K562 (cell line): ENCODE data around the gene SPEG. TPM values are rescaled to one million over a fixed set of nuclear protein-coding genes. Genes with fewer than 3 reads are reported as not detected.

ENCODE experiments used
- ATAC-seq: fragments of 200-7000 bp; cut with Tn5 transposase; 3 replicates; pipeline ENCODE4 v1.9.1; 2020; ENCODE audit warnings: moderate library complexity
- BruUV-seq: library from RNA; stranded (reverse); fragments of 400-500 nt; replicated peaks from 2 replicates; lab custom pipeline; 2021; lab: Mats Ljungman, UMichigan
- CTCF ChIA-PET: fragments of 300-600 bp; formaldehyde crosslinking; extraction: SDS; loops from one replicate; lab custom pipeline; 2021; ENCODE audit warnings: low intra/inter-chr PET ratio; lab: Yijun Ruan, JAX
- POLR2A ChIA-PET: fragments of 300-600, 350-650 bp; sonication (Branson Sonifier 250); formaldehyde crosslinking; extraction: SDS; loops from one replicate; lab custom pipeline; 2021; ENCODE audit warnings: antibody characterized with exemption, inconsistent platforms; lab: Yijun Ruan, JAX
- DNase-seq, 4 experiments: peaks; one replicate each; pipeline versions ENCODE4 v3.0.0 to v3.0.0-alpha.2; 2011 to 2018; ENCODE audit warnings: low spot score in 3 of 4, mixed read lengths in 3 of 4; ENCODE audit errors: extremely low read depth in 1 of 4
- FAIRE-seq: peaks from 2 replicates; lab custom pipeline; 2011; peaks lifted over from hg19 to GRCh38; lab: Jason Lieb, UNC
- H2AFZ ChIP-seq: 2 replicates; pipeline ENCODE4 v1.6.0; 2011; ENCODE audit warnings: low read depth, low read length, control low read depth, inconsistent platforms
- H3K27ac ChIP-seq: fragments of 200-600 bp; 3 replicates; pipeline ENCODE4 v1.8.0; 2011; ENCODE audit warnings: low read depth, mild to moderate bottlenecking, control low read depth, inconsistent platforms, low read length, moderate library complexity, mixed read lengths; ENCODE audit errors: extremely low read depth
- H3K27me3 ChIP-seq, 2 experiments: fragments of 300-600 bp in 1 of 2; 2 replicates in 1 of 2; 3 replicates in 1 of 2; pipeline versions ENCODE4 v1.6.0 to v1.8.0; 2011; ENCODE audit warnings: inconsistent platforms in 2 of 2, low read length in 2 of 2, mild to moderate bottlenecking in 1 of 2, mixed read lengths in 1 of 2, moderate library complexity in 1 of 2; ENCODE audit not compliant: control insufficient read depth in 2 of 2, insufficient read depth in 2 of 2
- H3K36me3 ChIP-seq: fragments of 300-600 bp; 3 replicates; pipeline ENCODE4 v1.8.0; 2011; ENCODE audit warnings: mild to moderate bottlenecking, low read length, inconsistent platforms; ENCODE audit not compliant: control insufficient read depth, insufficient read depth
- H3K4me1 ChIP-seq, 2 experiments: fragments of 200-600 bp in 1 of 2; replicated peaks in 1 of 2; 2 replicates in 1 of 2; 3 replicates in 1 of 2; pipeline versions ENCODE4 v1.5.1 to v1.8.0; 2011; ENCODE audit warnings: inconsistent platforms in 2 of 2, low read length in 2 of 2, mild to moderate bottlenecking in 1 of 2, mixed read lengths in 1 of 2, moderate library complexity in 1 of 2; ENCODE audit not compliant: control insufficient read depth in 2 of 2, insufficient read depth in 2 of 2
- H3K4me2 ChIP-seq: 2 replicates; pipeline ENCODE4 v1.6.1; 2011; ENCODE audit warnings: low read length, control low read depth, inconsistent platforms, mixed read lengths; ENCODE audit not compliant: insufficient read depth
- H3K4me3 ChIP-seq: fragments of 200-600 bp; sonication (generic), shearing (Covaris generic); 2 replicates; pipeline ENCODE4 v1.5.1; 2016; ENCODE audit warnings: control low read depth, inconsistent platforms
- H3K79me2 ChIP-seq: fragments of 200-600 bp; 3 replicates; pipeline ENCODE4 v1.8.0; 2011; ENCODE audit warnings: low read length, inconsistent platforms; ENCODE audit not compliant: control insufficient read depth, insufficient read depth
- H3K9ac ChIP-seq, 2 experiments: 2 replicates each; pipeline versions ENCODE4 v1.6.0 to v1.6.1; 2011; ENCODE audit warnings: low read depth in 2 of 2, low read length in 2 of 2, control low read depth in 1 of 2, inconsistent platforms in 1 of 2, mild to moderate bottlenecking in 1 of 2, mixed read lengths in 1 of 2; ENCODE audit not compliant: insufficient read depth in 1 of 2
- H3K9me1 ChIP-seq: one replicate; pipeline ENCODE4 v1.6.0; 2011; ENCODE audit warnings: inconsistent platforms, mild to moderate bottlenecking, low read length, moderate library complexity; ENCODE audit not compliant: control insufficient read depth, insufficient read depth
- H3K9me3 ChIP-seq: replicated peaks from 2 replicates; pipeline ENCODE4 v1.5.1; 2011; ENCODE audit warnings: low read depth, low read length, inconsistent platforms; ENCODE audit not compliant: control insufficient read depth, insufficient read depth
- H4K20me1 ChIP-seq: replicated peaks from 2 replicates; pipeline ENCODE4 v1.6.1; 2011; ENCODE audit warnings: low read length, inconsistent platforms, mixed read lengths; ENCODE audit not compliant: control insufficient read depth, insufficient read depth
- ATF4 ChIP-seq: fragments of 450-650 bp; formaldehyde crosslinking; IDR thresholded peaks from 2 replicates; pipeline ENCODE4 v1.4.0; 2022; ENCODE audit warnings: mild to moderate bottlenecking, moderate library complexity
- IFI16 ChIP-seq: fragments of 250-450 bp; sonication (Bioruptor Pico); IDR thresholded peaks from 2 replicates; pipeline ENCODE4 v2.1.2; 2022; ENCODE audit warnings: mild to moderate bottlenecking, inconsistent platforms
- KLF10 ChIP-seq: fragments of 250-450 bp; sonication (Bioruptor Pico); IDR thresholded peaks from 2 replicates; pipeline ENCODE4 v1.6.1; 2021; ENCODE audit warnings: matching md5 sums
- TEAD1 ChIP-seq, 2 experiments: fragments of 450-650 bp in 1 of 2; sonication (generic) in 1 of 2; formaldehyde crosslinking; IDR thresholded peaks; 2 replicates each; pipeline versions ENCODE4 v1.4.0 to v1.8.0; 2020 to 2022; ENCODE audit warnings: mild to moderate bottlenecking in 2 of 2, missing genetic modification reagents in 1 of 2
- ZEB2 ChIP-seq: fragments of 450-650 bp; IDR thresholded peaks from 2 replicates; pipeline ENCODE4 v1.6.1; 2016
- ZKSCAN1 ChIP-seq: fragments of 150-350 bp; IDR thresholded peaks from 2 replicates; pipeline ENCODE4 v1.6.1; 2016; ENCODE audit warnings: low read depth, low read length
- WGBS: fragments of 100-300 bp; shearing (Covaris generic); methylation state at CpG from one replicate; pipeline ENCODE4 v1.1.6; 2016; ENCODE audit warnings: low coverage, mixed read lengths; ENCODE audit not compliant: insufficient coverage; ENCODE audit errors: missing lambda C conversion rate; 5-methylcytosine and 5-hydroxymethylcytosine counted together
- in situ Hi-C: fragments of 300-500 bp; cut with MboI; formaldehyde crosslinking; loops from 4 replicates; pipeline ENCODE4 v1.15.0; 2018; ENCODE audit warnings: inconsistent platforms, mixed read lengths
- intact Hi-C: fragments of 100-400 bp; cut with micrococcal nuclease; formaldehyde crosslinking; loops from 2 replicates; pipeline ENCODE4 v1.14.2; 2022
- polyA plus RNA-seq, 8 experiments: library from polyadenylated mRNA; depleted of rRNA in 4 of 8; stranded (reverse) in 5 of 8; unstranded in 3 of 8; fragments of >200 nt; fragmentation: Nextera tagmentation in 2 of 8; fragmentation: Illumina TruSeq in 1 of 8; extraction: Ambion mirVana in 2 of 8; extraction: Trizol in 1 of 8; gene quantifications; 2 replicates each; pipeline versions ENCODE4 v1.2.1 to v1.2.3, GENCODE V29; 2011 to 2014; ENCODE audit warnings: inconsistent platforms in 1 of 8, missing spikeins in 1 of 8
- total RNA-seq, 7 experiments: library from RNA; depleted of rRNA in 6 of 7; stranded (reverse); fragments of >200 nt in 6 of 7; fragmentation: Illumina TruSeq in 2 of 7; extraction: Trizol in 2 of 7; gene quantifications; 2 replicates each; pipeline versions ENCODE4 v1.2.1 to v1.2.3, GENCODE V29; 2011 to 2021; ENCODE audit warnings: low replicate concordance in 1 of 7

SPEG gene
- total and polyA plus RNA-seq, 9 of the 15 experiments (the other 6 are each of a cell fraction or from before 2014, with no cell fraction given), result 0.49 to 8.7 (median 3.0) TPM

- H3K27ac ChIP-seq, result no peak overlapping the region
- WGBS, result 51% methylated on average over 11 of the region's 58 CpGs
- ATAC-seq (no peak), FAIRE-seq (no peak), DNase-seq (no peak)
- peaks cover 3 to 33% of the 10 kb centered on the region in 2 experiments; a peak in 3 of 5 replicates for H3K4me1 ChIP-seq
- in situ Hi-C loops, result no loop called here
- no peaks in the 10 kb centered on the region for H3K36me3 ChIP-seq
- TF ChIP-seq ZEB2, result no peak
- TF ChIP-seq ZKSCAN1, result no peak
- no peak for TF ChIP-seq KLF10 (CRISPR knock-in tag)
- TF ChIP-seq TEAD1 (CRISPR knock-in tag; IDR thresholded peaks at IDR 0.05), result no peak
- no peak for TF ChIP-seq IFI16 (CRISPR knock-in tag)
- TF ChIP-seq ATF4 (CRISPR knock-in tag), result no peak
- ChIA-PET CTCF (no interaction called here), POLR2A (interaction anchor here (0.6 to 0.7 kb wide), 2 partner anchors 10 to 13 kb away, joined by 3 to 4 read pairs; no protein-coding TSS in a partner anchor)
- intact Hi-C loops, result no loop called here
- H2AFZ ChIP-seq, result no peak overlapping the region
- H3K9me1 ChIP-seq, result no peaks in the 10 kb centered on the region
- no peak overlapping the region; a peak in 1 of 4 replicates for H3K9ac ChIP-seq
- no peaks in the 10 kb centered on the region for H3K27me3 ChIP-seq
- no TSS peak for BruUV-seq
- no peaks in the 10 kb centered on the region; the same call in 1 of the 2 replicates for H4K20me1 ChIP-seq
- H3K9me3 ChIP-seq, result no peaks in the 10 kb centered on the region
- H3K79me2 ChIP-seq, result no peaks in the 10 kb centered on the region
- no peak overlapping the region for H3K4me2 ChIP-seq
- H3K4me3 ChIP-seq, result no peak overlapping the region
These were observed 49.1 kb downstream of the SPEG start for GRCh38 chr2:219483451-219484342.
